Stimulated activated CD8-positive, alpha-beta memory T cell treated with anti-CD3 and anti-CD28 coated beads, Interleukin-2, amount 100 ng/mL, for 48 hours (primary cell): ENCODE data around the gene DOCK1.

Experiments used
- DNase-seq, 2 donors: peaks; one replicate each; pipeline ENCODE4 v3.0.0-alpha.2; 2020; ENCODE audit warnings: low read depth in 2 of 2

The DOCK1 gene

GRCh38 chr10:127464561-127464960 lies 559.3 kb downstream of the DOCK1 start:
- no peak for DNase-seq

GRCh38 chr10:127467811-127468210 lies 562.6 kb downstream of the DOCK1 start:
- DNase-seq = no peak

DNA sequence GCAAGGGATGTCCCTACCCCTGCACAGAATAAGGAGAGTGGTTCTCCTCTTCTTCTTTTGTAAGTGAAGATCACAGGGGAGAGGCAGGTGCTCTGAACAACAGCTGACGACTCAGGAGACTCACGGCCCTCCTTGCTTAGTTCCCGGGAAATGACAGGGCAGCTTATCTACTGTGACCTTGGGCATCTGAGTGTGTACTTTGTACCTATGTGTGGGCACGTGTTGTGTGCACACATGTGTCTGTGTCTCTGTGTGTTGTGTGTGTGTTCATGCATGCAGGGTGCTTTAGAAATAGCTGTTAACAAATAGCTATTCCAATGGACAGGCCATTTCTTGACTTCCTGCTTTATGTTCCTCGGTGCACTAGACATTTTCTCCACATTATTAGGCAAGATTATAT lies 563.4 kb downstream of the DOCK1 start:
- DNase-seq = no peak

DNA sequence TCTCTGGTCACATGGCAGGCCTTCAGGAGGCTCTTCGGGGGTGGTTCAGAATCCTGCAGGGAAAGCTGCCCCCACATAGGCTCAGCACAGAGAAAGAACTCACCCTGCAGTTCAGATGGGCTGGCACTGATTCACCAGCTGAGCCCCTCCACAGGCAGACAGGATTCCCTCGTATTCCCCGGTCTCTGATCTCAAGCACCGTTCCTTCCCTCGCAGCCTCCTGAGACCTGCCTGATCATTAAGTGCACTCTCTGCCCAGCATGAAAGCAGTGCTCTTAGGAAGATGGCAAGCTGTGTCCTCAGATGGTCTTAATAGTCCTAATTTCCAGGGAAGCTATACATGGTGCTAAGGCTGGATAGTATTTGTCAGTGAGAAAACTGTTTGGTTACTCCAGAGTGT lies 565.7 kb downstream of the DOCK1 start:
- no peak for DNase-seq

DNA sequence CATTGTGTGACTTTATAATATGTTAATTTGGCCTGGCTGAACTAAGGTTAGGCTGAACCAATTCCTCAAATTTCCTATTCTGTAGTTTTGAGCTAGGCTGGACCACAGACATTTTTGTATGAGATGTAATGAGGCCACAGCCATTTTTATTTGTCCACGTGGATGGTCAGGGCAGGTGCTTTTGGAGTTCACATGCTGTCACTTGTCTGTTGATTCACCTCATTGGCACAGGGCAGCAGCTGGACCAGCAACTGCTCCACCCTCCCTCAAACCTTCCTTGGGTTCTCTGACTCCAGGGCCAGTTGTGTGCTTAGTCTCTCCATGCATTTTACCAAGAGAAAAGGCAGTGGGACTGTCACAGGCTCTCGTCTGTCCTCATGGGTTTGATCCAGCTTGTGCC lies 567.7 kb downstream of the DOCK1 start:
- DNase-seq = no peak

DNA sequence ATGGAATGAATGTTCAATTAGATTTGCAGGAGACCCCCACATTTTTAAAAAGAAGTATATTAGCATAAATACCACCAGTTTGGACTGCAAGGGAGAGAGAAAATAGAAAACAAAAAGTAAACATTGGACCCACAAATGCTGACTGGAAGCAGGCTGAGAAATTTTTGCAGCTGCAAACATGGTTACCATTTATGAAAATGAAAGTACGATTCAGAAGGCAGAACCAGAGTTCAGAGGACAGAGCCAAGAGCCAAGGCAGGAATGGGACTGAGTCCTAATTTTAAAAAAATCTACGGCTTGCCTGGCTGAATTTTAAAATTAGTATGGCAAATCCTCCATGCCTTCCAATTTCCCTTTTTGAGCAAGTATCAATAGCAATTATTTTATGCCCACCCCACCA lies 569.3 kb downstream of the DOCK1 start:
- no peak for DNase-seq

DNA sequence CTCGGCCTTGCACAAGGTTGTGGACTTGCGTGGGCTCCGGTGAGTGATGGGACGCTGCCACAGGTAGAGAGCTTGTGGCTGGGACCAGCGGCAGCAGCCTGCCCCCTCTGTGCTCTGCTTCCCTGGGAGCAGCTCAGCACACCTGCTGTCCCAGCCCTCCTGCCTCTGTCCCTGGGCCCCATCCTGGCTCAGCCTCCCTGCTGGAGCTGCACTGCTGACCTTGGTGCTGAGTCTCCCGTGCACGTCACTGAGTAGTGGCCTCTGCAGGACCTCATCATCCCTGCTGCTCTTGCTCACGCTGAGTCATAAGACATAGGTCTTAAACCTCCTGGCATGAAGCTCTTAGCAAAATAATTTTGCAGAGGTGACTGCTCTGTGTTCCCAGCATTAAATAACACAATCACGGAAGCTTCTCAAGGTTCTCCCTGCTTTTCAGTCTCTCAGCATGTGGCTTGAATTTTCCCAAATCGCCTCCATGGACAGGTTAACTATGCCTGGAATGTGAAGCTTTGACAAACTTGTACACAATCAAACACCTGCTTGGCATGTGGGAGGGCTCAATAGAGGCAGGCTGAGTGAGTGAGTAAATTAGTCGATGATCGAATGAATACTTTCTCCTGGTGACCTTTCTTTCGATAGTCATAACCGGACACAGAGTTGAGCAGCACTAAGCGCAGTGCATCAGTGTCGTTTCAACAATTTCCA lies 580.1 kb downstream of the DOCK1 start:
- DNase-seq = no peak

- DNase-seq = no peak
Observed at GRCh38 chr10:127486355-127486754, 581.1 kb downstream of the DOCK1 start.

DNA sequence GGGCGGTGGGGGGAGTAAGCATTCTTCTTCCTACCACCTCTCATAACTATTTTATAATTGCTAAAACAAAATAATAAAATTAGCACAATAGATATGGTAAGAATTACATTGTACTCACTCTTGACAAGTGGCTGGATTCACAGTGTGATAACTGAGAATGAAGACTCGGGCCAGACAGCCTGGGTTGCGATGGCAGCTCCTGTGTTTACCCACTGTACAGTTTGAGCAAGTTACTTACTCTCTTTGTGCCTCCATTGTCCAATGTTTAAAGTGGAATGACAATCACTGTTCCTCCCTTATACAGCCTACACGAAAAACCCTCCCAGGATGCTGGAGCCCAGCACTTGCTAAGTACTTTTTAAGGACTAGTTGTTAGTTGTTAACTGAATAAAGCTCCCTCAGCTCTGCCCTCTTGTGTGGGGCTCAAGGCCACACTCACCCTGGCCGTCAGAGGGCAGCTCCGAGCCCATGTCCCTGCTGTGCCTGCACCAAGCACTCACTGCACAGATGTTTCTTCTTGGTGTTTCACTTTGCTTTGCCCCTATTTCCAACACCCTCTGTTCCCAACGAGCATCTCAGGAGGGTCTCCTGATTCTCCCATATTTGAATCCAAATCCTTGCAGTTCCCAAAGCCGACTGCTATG lies 587.5 kb downstream of the DOCK1 start:
- DNase-seq = no peak

DNA sequence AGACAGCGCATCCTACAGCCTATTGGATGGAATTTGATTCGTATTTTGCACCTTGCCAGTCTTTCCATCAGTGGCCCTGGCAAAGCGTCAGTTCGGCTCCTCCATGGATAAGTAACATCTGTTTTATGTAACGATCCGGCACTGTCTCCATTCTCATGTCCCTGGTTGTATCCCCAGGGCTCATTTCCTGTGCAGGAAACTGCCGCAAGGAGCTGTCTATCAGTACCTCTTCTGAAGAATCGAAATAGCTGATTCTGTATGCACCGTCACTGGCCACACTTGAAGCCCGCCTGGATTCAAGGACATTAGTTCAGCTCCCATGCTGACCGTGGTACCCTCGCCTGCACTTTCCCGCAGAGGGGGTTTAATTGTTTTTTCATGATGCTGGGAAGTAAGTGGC lies 590.8 kb downstream of the DOCK1 start:
- no peak for DNase-seq

GRCh38 chr10:127497685-127498084 lies 592.5 kb downstream of the DOCK1 start:
- DNase-seq = no peak

DNA sequence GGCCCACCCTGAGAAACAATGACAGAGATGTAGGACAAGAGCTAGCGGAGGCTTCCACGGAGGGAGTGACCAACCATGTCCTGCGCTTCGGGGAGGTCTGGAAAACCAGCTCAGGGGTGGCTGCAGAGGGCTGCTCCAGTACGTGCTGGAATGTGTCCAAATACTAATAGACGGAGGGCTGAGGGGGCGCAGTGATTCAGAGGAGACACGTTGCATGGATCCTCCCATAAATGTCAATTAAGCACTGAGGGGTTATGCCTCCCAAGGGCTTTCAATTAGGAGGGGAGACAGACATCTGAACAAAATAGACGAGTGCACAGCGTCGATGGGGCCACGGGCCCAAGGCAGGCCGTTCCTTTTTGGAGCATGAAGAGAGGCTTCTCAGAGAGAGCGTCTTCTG lies 592.9 kb downstream of the DOCK1 start:
- no peak for DNase-seq

- no peak for DNase-seq
Observed at GRCh38 chr10:127500127-127500526, 594.9 kb downstream of the DOCK1 start.
